ENCODE measurements around the gene CHST12.
"Not testable (repeated sequence)": the region's sequence is repeated elsewhere in the genome, so short reads cannot be mapped to it uniquely, and the experiment has no call there.

CHST12 gene

DNA sequence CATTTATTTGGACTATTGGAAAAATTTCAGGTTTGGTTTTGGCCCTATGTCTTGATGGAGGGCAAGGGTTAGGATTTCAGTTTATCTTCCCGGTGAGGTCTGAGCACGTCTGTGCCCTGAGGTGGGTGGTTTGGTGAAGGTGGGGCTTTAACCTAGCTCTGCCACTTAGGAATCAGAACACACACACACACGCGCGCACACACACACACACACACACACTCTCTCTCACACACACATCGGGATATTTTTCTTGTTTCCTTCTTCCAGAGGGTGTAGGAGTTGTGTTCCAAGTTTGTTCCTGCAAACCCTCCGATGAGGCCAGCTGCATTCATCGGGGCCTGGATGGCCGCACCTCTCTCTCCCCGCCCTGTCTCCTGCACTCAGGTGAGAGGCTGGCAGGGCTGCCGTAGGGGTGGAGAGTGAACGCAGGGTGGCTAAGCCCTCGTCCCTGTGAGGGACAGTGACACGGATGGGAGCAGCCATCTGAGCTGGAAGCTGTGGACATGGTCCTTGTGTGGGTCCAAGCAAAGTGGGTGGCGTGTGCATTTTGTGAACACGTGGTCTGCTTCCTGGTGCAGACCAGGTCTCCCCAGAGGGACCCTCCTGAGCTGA is 34.2 kb downstream of the CHST12 start:
- no peak for DNase-seq

DNA sequence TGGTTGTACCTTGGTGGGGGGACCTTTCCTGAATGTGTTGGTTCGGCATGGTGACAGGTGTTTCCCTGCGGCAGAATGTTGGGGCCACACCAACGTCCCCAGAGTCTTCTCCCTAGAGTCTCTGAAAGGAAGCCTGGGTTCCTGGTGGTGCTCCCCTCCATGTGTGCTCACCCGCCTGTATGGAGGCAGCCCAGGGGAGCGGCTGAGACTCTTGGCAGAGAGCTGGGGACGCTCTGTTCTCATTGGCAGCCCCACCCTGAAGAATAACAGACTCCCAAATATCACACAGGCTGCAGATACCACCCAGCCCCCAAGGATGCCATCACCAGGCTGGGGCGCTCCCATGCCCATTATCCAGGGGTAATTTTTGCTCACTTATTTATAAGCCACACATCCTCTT is 34.8 kb downstream of the CHST12 start:
- DNase-seq = no peak

DNA sequence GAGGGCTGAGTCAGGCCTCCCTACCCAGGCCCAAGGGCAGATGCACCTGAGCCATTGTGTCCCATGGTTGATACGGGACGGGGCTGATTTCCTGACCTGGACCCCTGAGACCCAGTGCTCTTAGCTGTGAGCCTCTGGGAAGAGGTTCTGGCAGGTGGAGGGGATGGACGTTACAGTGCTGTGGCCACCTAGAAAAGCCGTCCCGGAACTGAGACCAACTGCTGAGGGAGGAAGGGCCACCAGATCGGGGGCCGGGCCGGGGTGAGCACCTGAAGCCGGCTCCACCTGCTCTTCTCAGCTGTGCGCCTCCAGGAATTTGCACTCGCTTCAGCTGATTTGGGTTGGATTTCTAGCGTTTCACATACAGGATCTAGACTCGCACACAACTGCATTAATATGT is 35.4 kb downstream of the CHST12 start:
- no peak for DNase-seq

DNA sequence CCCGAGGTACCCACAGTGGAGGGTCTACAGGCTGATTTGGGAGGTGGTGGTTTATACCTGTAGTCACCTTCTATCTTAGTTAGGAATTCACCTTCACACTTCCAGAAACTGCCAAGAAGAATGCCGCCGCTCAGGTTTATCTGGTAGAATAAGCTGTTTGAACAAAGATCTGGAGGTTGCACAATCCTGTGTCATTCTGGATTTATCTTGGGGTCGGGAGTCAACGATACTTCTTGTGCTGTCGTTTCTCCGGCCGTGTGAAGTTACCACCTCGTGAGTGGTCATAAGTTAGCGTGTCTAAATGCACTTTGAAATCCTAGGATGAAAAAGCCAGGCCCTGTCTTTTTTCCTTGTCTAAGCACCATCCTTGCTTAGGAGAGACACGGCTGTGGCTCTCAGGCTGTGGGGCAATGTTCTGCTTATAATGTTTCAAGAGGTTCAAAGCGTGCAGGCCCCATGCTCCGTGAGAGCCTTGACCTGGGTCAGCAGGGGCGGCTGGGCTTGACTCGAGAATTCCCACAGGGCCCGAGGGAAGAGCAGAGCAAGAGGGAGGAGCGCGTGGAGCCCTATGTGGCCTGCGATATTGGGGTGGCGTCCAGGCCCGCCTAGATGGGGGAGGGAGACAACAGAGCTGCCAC is 37.3 kb downstream of the CHST12 start:
- DNase-seq = no peak

DNA sequence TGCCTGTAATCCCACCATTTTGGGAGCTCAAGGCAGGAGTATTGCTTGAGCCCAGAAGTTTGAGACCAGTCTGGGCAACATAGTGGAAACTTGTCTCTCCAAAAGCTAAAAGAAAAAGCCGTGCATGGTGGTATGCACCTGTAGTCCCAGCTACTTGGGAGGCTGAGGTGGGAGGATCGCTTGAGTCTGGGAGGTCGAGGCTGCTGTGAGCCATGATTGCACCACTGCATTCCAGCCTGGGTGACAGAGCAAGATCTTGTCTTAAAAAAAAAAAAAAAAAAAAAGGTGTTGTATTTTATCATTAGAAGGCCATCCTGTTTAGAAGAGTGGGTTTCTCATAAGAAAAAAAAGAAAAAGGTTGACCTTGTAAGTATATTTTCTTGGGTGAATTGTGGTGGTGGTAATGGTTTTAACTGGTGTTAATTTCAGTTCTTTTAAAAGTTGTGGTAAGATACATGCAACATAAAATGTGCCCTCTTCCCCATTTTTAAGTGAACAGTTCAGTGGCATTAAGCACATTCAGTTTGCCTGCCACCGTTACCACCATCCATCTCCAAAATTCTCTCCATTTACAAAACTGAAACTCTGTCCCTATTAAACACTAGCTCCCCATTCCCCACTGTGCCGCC is 38.1 kb downstream of the CHST12 start:
- DNase-seq = no peak

DNA sequence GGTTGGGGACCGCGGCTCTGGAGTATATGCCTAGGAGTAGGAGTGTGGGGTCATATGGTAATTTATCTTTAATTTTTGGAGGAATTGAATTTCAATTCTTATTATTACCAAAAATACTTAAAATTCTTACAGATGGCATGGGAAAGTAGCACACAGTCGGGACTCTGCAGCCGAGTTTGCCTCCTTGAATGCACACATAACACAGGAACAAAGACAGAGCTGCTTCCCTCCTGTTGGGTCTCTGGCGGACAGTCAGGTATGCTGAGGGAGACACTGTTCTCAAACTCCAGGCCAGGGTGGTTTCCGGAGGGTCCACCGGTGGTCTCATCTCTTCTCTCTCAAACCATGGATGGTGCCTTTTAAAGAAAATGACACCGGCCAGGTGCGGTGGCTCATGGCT is 40.1 kb downstream of the CHST12 start:
- no peak for DNase-seq

DNA sequence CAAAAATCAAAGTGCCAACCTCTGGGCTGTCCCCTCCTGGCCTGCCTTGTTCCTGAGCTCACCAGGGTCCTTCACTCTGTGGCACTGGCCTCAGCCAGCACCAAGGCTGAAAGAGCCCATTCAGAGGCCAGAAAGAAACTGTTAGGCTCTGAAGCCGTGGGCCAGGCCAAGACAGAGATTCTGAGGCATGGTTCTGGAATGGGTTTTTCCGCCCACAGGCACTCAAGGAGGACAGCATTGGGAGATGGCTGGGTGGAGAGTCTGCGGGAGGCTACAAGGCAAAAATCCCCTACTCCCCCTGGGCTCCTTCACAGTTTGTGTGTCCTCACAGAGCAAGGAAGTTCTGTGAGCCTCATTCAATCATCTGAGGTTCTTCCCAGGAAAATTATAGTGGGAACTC is 41.1 kb downstream of the CHST12 start:
- peak in 8 of 14 donors; percentile 8 to 53 (median 32) for DNase-seq

DNA sequence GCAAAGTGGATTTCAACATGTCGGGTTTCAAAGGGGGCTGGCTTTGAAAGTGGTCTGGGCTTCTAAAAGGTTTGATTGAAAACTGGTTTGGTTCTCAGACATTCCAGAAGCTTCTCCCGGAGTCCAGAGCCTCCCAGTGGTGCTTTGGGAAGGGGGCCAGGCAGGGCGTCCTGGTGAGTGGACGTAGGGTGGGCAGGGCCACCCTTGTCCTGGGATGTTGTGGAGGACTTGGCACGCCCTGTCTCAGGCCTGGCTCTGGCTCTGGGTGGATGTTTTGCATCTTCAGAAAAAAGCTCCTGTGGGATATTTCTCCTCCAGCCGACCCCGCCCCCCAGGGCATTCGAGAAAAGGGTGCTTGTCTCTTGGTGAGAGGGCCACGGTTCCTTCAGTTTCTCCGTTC is 41.6 kb downstream of the CHST12 start:
- DNase-seq = peak in 6 of 14 donors; percentile 13 to 49 (median 22)

DNA sequence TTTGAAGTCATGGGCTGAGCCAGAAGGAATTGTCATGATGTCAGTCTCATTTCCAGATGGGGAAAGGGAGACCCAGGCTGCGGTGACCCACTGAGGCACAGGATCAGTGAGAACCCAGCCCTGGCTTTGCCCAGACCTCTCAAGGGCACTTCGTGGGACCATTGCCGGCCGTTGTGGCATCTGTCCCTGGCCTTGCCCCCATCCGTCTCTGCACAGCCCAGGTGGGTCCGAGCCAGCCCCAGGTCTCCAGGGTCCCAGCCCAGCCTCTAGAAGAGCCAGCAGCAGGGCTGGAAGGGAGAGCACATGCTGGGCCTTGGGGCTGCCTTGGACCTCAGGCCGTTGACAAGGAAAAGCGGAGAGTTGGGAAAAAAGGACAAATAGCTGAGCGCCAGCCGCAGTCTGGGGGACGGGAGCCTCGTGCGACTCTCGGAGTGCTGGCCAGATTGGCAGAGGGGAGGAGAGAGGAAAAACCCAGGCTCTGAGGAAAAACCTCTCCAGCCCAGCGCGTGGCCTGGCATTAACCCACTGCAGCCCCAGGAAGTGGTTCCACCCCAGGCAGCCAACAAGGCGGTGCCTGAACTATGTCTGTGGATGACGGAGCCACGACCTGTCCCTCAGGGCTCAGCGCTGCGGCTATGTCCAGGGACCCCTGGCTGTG is 42.6 kb downstream of the CHST12 start:
- peak in 8 of 14 donors; percentile 23 to 74 (median 50) for DNase-seq

DNA sequence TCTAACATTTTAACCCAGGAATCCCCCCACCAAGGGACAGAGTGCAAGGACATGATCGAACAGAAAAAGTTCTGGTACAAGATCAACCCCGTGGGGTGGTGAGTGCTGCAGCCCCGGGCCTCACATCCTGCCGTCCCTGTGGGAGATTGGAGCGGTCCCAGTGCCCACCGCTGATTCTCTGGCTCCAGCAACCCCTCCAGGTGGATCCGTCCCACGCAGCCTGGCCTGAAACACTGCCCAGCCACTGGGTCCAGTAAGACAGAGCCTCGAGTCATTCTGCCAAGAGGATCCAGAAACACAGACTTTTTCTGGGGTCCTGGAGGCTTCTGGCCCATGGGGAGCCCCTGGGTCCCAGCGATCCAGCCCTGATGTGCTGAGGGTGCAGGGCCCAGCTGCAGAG is 43.3 kb downstream of the CHST12 start:
- DNase-seq = peak in 1 of 14 donors; percentile 72

DNA sequence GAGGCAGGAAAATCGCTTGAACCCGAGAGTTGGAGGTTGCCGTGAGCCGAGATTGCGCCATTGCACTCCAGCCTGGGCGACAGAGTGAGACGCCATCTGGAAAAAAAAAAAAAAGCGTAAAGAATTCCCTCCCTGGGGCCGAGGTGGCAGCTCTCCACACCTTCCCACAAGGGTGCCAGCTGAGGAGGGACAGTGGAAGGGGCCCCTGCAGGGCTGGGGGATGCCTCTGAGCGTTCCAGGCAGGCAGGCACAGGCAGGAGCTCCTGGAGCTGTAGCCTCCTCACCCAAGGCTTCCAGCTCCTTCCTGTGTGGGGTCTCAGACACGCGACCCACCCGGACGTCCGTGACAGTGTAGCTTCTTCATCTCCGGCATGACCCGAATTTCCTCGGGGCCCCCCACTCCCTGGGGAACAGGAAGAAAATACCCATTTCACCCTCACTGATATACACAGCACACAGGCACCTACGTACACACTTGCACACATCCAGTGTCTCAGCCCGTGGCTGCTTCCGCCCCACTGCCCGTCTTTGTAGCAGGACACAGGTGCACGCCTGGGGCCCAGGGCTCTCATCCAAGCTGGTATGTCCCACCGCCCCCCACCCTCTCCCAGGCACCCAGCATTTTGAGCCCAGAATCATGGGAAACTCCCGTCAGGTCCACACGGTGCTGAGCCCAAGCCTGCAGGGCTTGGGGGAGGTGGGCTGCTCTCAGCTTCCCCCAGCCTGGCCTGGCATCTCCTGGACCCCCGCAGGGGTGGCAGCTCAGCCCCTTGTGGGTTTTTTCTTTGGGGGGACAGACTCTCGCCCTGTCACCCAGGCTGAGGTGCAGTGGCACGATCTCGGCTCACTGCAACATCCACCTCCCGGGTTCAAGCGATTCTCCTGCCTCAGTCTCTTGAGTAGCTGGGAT is 47.0 kb downstream of the CHST12 start:
- no peak for DNase-seq

DNA sequence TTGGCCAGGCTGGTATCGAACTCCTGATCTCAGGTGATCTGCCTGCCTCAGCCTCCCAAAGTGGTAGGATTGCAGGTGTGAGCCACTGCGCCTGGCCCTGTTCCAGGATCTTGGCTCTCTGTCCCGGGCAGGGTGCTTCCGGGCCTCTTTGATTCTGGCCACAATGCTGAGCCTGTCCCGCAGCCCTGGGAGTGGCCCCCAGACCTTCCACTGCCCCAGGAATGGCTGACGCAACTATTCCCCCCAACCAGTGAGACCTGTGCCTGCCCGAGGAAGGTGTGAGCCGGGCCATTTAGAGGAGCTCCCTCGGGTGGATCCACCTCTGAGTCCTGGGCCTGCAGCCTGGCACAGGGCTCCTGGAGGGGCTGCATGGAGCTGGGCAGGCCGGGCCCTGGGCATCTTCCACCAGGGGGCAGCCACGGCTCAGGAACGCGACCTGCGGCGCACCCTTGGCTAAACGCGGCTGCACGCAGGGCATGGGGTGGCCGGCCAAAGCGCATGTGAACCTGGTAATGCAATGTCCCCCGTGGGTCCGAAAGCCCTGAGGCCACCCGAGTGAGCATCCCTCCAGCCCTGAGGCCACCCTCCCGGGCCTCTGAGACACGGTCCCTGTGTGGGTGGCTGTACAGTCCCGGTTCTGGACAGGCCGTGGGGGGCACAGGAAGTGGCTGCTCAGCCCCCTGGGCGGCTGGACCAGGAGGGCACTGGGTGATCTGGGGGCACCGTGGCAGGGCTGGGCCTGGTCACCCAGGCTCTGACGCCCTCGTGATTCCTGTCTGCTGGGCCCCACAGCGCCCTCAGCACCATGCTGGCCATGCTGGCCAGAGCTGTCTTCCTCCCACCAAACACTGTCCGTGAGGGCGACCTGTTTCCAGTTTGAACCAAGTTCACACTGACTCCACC is 48.0 kb downstream of the CHST12 start:
- peak in 12 of 14 donors; percentile 42 to 86 (median 64) for DNase-seq

DNA sequence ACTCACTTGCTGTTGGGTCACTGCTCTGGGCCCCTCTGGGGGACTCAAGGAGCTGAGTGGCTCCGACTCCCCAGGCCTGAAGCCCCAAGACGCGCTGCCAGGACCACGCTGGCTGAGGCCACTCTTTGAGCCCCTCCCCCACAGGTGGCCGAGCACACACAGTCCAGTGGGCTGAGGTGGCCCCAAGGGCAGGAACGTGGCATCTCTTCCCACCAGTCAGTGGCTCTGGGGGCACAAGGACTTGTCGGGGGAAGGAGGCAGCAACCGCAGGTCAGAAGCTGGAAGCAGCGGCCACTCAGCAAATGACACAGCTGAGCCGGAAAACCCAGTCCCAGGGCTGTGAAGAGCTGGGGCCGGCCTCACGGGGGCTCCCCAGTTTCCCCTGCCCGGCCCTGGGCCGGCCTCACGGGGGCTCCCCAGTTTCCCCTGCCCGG is 48.7 kb downstream of the CHST12 start:
- DNase-seq = peak in 4 of 14 donors; percentile 28 to 60 (median 53)

DNA sequence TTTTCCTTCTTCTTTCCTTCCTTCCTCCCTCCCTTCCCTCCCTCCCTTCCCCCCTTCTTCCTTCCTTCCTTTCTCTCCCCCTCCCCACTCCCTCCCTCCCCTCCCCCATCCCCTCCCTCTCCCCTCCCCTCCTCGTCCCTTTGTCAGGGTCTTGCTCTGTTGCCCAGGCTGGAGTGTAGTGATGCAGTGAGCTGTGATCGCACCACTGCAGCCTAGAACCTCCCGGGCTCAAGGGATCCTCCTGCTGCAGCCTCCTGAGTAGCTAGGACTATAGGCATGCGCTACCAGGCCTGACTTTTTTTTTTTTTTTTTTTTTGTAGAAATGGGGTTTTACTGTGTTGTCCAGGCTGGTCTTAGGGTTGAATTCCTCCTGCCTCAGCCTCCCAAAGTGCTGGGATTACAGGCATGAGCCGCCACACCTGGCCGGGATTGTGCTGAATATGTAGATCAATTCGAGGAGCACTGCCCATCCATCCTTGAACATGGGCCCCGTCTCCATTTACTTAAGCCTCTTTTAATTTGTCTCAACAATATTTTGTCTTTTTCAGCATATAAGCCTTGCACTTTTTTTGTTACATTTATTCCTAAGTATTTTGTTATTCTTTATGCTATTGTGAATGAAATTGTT is 49.3 kb downstream of the CHST12 start:
- no peak for DNase-seq

DNA sequence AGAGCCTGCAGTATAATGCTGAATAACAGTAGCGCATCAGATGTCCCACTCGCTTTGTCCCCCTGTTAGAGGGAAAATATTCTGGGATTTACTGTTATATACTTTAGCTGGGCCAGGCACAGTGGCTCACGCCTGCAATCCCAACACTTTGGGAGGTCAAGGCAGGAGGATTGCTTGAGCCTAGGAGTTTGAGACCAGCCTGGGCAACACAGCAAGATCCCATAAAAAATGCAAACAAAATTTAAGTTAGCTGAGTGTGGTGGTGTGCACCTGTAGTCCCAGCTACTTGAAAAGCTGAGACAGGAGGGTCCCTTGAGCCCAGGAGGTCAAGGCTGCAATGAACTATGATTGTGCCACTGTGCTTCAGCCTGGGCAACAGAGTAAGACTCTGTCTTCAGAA is 50.4 kb downstream of the CHST12 start:
- not testable (repeated sequence) for DNase-seq

DNA sequence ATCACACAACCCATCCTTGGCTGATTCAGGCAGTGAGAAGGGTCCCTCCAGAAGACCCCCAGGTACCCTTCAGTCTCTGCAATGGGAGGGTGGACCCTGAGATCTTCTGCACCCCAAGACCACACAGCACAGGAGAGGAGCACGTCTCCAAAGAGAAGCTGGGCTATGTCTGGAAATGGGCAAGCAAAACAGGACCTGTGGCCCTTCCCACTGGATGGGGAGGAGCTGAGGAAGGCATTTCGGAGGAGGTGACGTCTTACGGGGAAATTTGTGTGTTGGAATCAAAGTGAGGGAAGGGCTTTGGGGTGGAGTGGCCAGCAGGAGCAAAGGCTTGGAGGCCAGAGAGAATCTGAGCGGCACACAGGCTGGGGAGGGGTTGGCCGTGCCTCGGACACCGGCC is 56.3 kb downstream of the CHST12 start:
- DNase-seq = peak in 3 of 14 donors; percentile 53 to 57 (median 54)

DNA sequence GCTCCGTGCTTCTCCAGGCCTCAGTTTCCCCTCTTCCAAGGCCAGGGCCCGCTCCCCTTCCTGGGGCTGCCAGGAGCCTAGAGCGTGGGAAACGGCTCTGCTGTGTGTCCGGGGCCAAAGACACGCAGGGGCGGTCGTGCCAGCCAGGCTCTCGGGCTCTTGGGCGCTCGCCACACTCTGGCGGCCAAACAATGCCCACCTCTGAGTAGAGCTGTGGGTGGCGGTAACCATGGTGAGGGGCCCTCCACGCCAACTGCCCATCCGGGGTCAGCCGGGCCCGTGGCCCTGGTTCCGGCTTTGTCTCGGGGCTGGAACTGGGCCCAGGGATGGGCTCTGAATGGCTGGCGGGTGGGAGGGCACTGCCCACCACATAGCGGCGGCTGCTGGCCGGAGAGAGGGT is 56.8 kb downstream of the CHST12 start:
- peak in 10 of 14 donors; percentile 45 to 94 (median 76) for DNase-seq

DNA sequence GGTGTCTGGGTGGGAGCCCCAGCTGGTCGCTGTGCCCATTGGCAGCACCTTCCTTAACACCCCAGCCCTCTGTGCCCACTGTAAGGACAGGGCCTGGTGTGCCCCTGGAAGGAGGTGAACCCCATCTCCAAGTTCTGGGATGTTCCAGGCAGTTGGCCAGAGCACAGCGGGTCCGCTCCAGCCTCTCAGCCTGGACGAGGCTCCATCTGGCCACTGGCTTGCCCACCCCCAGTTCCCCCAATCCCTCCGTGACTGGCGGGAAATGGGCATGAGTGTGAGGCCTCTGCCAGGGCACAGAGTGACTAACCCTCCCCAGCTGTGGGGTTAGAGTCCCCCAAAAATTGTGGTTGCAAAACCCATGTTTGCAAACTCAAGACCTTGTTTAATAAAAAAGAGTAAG is 57.2 kb downstream of the CHST12 start:
- DNase-seq = peak in 10 of 14 donors; percentile 56 to 94 (median 75)

DNA sequence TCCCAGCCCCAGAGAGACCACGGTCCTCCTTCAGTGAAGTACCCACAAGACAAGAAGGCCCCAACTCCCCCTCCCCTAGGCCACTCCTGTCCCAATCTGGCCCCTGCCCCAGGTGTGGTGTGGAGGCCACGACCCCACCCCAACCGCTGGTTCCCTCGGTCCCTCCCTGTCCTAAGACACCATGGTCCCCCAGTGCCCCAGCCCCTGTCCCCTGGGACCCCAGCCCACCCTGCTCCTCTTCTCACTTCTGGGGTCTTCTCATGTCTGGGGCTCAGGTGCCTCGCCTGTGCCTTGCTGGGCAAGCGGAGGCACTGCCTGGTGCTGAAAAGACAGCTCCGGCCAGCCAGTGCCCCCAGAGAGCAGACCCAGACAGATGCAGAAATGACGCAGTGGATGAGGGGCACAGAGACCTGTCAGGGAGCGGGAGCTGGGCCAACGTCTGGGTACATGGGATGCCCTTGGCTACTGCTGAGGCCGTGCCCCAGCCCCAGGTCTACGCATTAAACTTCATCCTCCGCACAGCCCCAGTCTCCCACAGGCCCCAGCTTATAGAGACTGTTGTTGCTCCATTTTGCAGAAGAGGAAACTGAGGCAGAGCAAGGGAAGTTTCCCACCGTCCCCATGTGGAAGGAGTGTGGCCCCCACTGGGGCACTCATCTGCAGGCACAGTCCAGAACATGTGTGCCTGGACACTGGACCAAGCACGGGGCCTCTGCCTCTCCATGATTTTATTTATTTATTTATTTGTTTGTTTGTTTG is 58.0 kb downstream of the CHST12 start:
- no peak for DNase-seq

DNA sequence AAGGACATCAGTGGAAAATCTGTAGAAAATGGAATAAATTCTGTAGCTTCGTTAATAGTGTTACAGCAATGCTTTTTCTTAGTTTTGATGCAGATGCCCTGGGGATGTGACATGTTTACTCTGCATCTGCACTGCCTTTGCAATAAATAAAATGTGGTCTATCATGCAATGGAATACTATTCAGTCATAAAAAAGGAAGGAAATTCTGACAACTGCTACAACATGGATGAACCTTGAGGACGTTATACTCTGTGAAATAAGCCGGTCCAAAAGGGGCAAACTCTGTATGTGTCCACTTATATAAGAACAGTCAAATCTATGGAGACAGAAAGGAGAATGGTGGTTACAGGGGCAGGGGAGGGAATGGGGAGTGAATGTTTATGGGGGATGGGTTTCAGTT is 59.3 kb downstream of the CHST12 start:
- DNase-seq = no peak
